Urinary bladder (tissue), 4 donors: ENCODE data around the gene MAP2K5. TPM values are rescaled to one million over a fixed set of nuclear protein-coding genes. Genes with fewer than 3 reads are reported as not detected.

Experiments used
- DNase-seq: peaks from one replicate; pipeline ENCODE4 v3.0.0-alpha.2; 2015; ENCODE audit errors: extremely low spot score
- H3K27ac ChIP-seq: one replicate; pipeline ENCODE4 v1.5.1; 2013; ENCODE audit warnings: low read depth, mild to moderate bottlenecking, moderate library complexity
- H3K36me3 ChIP-seq: one replicate; pipeline ENCODE4 v1.6.1; 2013; ENCODE audit warnings: mild to moderate bottlenecking, moderate library complexity; ENCODE audit not compliant: insufficient read depth
- H3K4me1 ChIP-seq: one replicate; pipeline ENCODE4 v1.6.1; 2013; ENCODE audit warnings: mild to moderate bottlenecking, moderate library complexity; ENCODE audit not compliant: insufficient read depth
- H3K4me3 ChIP-seq: one replicate; pipeline ENCODE4 v1.5.1; 2013; ENCODE audit warnings: low read depth, low read length
- WGBS: extraction: QIAGEN DNeasy Blood & Tissue Kit; methylation state at CpG from one replicate; pipeline ENCODE4 v1.1.7; 2013; 5-methylcytosine and 5-hydroxymethylcytosine counted together
- polyA plus RNA-seq: library from polyadenylated mRNA; stranded (reverse); fragments of 200-250 nt; gene quantifications from one replicate; pipeline ENCODE4 v1.2.3, GENCODE V29; 2013
- total RNA-seq: library from RNA; depleted of rRNA; stranded (reverse); fragments of >200 nt; gene quantifications from one replicate; pipeline ENCODE4 v1.2.3, GENCODE V29; 2014
- donor health status: healthy with polysubstance abuse.
- donor health status: healthy.

The MAP2K5 gene
- total and polyA plus RNA-seq, 2 donors, result 15.4 to 17.3 TPM

- Histone ChIP-seq H3K36me3 (no peaks in the 10 kb centered on the region), H3K27ac (no peak overlapping the region), H3K4me1 (no peaks in the 10 kb centered on the region), H3K4me3 (no peak overlapping the region)
- WGBS, result 66% methylated on average over 3 of the region's 3 CpGs
- DNase-seq, result no peak
These were observed 270.7 kb downstream of the MAP2K5 start for GRCh38 chr15:67813104-67813634.

DNA sequence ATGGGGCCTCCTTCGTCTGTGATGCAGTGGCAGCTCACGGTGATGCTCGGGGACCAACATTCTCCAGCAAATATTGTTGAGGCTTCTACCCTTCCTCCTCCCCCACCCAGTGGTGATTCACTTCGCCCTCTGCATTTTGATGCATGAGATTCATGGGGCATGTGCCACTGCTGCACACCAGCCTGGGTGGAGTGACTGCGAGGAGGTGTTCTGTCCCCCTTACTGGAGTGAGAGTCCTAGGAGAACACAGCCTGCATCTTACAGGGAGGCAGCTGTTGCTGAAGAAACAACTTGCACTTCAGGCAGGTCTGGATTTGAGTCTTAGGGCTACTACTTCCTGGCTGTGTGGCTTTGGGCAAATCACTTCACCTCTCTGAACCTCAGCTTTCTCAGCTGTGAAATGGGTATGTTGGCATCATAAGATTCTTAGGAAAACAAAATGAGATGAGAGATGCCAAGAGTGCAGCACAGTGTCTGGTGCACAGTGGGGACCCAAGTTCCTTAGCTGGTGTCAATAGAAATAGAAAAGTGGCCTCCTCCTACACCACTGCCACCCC lies 272.6 kb downstream of the MAP2K5 start:
- no peak for DNase-seq
- 88% methylated on average over 5 of the region's 5 CpGs for WGBS
- no peaks in the 10 kb centered on the region for H3K4me1 ChIP-seq
- H3K36me3 ChIP-seq, result no peaks in the 10 kb centered on the region
- H3K4me3 ChIP-seq, result no peak overlapping the region
- no peak overlapping the region for H3K27ac ChIP-seq

DNA sequence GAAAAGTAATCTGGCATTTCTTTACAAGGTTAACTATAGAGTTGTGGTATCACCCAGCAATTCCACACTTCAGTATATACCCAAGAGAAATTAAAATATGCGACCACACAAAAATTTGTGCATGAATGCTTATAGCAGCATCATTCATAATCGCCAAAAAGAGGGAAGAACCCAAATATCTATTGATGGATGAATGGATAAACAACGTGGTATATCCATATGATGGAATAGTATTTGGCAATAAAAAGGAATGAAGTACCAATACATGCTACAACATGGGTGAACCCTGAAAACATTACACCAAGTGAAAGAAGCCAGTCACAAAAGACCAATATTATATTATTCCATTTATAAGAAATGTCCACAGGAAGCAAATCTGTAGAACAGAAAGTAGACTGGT lies 274.2 kb downstream of the MAP2K5 start:
- Histone ChIP-seq H3K27ac (no peak overlapping the region), H3K4me1 (no peaks in the 10 kb centered on the region), H3K36me3 (no peaks in the 10 kb centered on the region), H3K4me3 (no peak overlapping the region)
- 95% methylated on average over 3 of the region's 3 CpGs for WGBS
- no peak for DNase-seq

GRCh38 chr15:67818464-67818863 lies 276.0 kb downstream of the MAP2K5 start:
- H3K27ac ChIP-seq, result no peak overlapping the region
- H3K4me3 ChIP-seq, result no peak overlapping the region
- H3K36me3 ChIP-seq, result no peaks in the 10 kb centered on the region
- H3K4me1 ChIP-seq, result peaks cover 5% of the 10 kb centered on the region
- WGBS, result 77% methylated on average over 3 of the region's 3 CpGs
- DNase-seq, result no peak

- Histone ChIP-seq H3K27ac (no peak overlapping the region), H3K36me3 (no peaks in the 10 kb centered on the region), H3K4me3 (no peak overlapping the region), H3K4me1 (peaks cover 5% of the 10 kb centered on the region)
- WGBS, result 16% methylated on average over 19 of the region's 19 CpGs
- no peak for DNase-seq
These were observed 277.1 kb downstream of the MAP2K5 start for GRCh38 chr15:67819636-67820035.

- no peak for DNase-seq
- Histone ChIP-seq H3K4me1 (peaks cover 5% of the 10 kb centered on the region), H3K27ac (no peak overlapping the region), H3K4me3 (no peak overlapping the region), H3K36me3 (no peaks in the 10 kb centered on the region)
- WGBS, result 10% methylated on average over 50 of the region's 50 CpGs
These were observed 277.9 kb downstream of the MAP2K5 start for GRCh38 chr15:67820122-67820991.

GRCh38 chr15:67820992-67821783 lies 278.7 kb downstream of the MAP2K5 start:
- Histone ChIP-seq H3K4me1 (peaks cover 5% of the 10 kb centered on the region), H3K27ac (no peak overlapping the region), H3K4me3 (no peak overlapping the region), H3K36me3 (no peaks in the 10 kb centered on the region)
- DNase-seq, result no peak
- WGBS, result 4% methylated on average over 39 of the region's 39 CpGs

- no peak for DNase-seq
- Histone ChIP-seq H3K27ac (no peak overlapping the region), H3K4me3 (no peak overlapping the region), H3K36me3 (no peaks in the 10 kb centered on the region), H3K4me1 (peaks cover 5% of the 10 kb centered on the region)
- WGBS, result 4% methylated on average over 43 of the region's 43 CpGs
These were observed 279.4 kb downstream of the MAP2K5 start for GRCh38 chr15:67821784-67822440.

GRCh38 chr15:67822537-67823313 lies 280.2 kb downstream of the MAP2K5 start:
- peaks cover 8% of the 10 kb centered on the region for H3K4me1 ChIP-seq

DNA sequence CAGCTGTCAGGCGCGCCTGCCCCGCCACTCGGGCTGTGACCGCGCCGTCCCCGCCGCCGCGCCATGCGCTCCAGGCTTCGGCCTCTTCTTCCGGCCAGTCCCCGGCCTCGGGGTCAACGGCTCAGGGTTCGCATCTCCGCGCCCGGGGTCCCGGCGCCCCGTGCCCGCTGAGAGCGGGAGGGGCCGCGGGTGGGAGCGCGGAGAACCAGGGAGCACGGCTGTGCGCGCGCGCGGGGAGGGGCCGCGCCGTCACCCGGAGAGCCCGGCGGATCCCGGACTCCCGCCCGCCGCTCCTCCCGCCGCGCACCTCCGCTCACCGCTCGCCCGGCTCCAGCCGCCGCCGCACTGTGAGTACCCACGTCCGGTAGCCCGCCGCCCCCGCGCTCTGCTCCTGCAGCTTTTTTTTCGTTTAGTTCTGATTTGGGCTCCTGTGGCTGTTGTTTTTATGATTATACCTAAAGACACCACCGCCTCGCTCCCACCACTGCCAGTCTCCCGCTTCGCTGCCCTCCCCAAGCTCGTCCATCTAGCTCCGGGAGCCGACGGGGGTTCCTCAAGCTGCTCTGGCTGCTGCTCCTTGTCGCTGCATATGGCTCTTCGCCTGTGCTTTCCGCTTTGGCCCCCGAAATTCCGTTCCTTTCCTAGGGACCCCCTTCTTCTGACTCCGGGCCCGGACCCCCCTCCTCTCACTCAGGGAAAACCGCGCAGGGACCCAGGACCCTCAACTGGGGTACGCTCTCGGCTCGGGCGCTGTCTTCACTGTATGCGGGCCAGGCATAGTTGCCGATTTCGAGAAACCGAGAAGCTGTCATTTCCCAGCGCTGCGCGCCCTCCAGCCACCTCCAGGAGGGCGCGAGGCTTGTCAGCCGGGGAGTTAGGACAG lies 281.1 kb downstream of the MAP2K5 start:
- Histone ChIP-seq H3K27ac (no peak overlapping the region), H3K4me1 (peaks cover 8% of the 10 kb centered on the region), H3K4me3 (no peak overlapping the region), H3K36me3 (no peaks in the 10 kb centered on the region)
- no peak for DNase-seq
- 2% methylated on average over 94 of the region's 94 CpGs for WGBS

More at GRCh38 chr15:67822537-67823313, 280.2 kb downstream of the MAP2K5 start:
- Histone ChIP-seq H3K4me3 (no peak overlapping the region), H3K27ac (no peak overlapping the region), H3K36me3 (no peaks in the 10 kb centered on the region)
- 2% methylated on average over 46 of the region's 46 CpGs for WGBS
- no peak for DNase-seq

DNA sequence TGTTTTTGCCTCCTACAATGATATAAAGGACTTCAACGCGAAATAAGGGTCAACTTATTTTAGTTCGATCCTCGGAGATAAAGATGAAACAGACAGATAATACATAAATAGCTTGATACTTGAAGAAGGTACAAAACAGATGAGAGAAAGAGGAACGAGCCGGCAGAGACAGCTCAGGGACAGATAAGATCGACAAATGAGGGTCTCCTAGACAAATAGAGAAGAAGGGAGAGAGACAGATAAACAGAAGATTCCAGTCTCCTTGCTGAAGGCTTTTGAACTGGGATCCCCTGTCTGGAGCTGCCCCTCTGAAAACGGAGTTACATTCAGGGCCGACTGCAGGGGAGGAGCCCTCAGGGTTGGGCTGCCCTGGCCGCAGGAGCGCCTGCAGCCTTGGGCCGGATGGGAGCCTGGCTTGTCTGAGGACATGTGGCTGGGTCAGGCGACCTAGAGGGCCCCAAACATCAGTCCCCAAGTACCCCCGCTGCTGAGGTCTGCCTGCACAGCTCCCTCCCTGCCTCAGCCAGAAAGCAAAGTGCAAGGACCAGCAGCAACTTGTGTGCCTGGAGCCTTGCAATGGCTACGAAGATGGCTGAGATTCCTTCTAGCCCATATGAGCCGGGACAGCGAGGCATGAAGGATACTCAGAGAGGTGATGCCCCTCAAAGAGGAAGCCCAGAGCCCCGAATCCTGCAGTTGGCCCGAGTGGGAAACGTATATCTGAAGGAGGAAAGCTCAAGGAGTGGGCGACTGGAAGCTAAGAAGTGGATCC lies 281.9 kb downstream of the MAP2K5 start:
- Histone ChIP-seq H3K36me3 (no peaks in the 10 kb centered on the region), H3K4me1 (peaks cover 8% of the 10 kb centered on the region), H3K27ac (no peak overlapping the region), H3K4me3 (no peak overlapping the region)
- WGBS, result 8% methylated on average over 21 of the region's 21 CpGs
- no peak for DNase-seq
